Activated CD4-positive, alpha-beta T cell treated with anti-CD3 and anti-CD28 coated beads for 1 hour (primary cell): Measurements from ENCODE around the gene SUSD1.
"Not testable (repeated sequence)": the region's sequence is repeated elsewhere in the genome, so short reads cannot be mapped to it uniquely, and the experiment has no call there.

Source experiments
- DNase-seq: peaks from one replicate; pipeline ENCODE4 v3.0.0-alpha.2; 2020

SUSD1 gene

GRCh38 chr9:112173489-112174221 lies 1.4 kb downstream of the SUSD1 start:
- DNase-seq, result no peak

DNA sequence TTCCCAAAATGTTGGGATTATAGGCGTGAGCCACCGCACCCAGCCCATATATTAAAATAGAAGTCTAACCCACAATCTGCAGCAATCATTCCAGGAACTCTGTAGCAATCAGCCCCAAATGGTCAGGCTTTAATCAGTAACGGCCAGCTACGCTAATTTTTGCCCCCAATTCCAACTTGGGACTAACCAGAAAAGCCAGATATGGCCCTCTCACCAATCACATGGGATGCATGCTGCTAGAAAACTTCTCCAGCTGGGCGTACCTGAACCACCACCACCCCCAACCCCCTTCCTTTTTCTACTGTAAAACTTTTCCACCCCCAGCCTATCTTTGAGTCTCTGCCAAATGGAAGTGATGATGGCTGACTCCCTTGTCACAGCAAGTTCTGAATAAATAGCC lies 4.1 kb downstream of the SUSD1 start:
- no peak for DNase-seq

DNA sequence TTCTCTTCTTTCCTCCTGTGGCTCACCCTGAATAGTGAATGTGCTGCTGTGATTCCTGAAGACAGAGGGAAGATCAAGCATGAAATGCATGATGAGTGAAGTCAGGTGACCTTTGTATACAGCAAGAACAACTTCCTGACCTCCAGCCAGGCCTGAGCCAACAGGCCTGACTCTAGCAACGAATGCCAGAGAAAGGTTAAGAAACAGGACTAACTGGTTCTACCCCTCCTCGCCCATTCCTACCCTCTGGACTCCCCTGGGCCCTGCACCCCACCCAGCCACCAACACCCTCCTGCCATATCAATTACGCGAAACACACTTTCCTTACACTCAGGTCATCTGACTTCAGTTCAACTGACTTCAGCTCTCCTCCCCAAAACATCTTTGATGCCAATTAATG lies 4.9 kb downstream of the SUSD1 start:
- DNase-seq, result no peak

DNA sequence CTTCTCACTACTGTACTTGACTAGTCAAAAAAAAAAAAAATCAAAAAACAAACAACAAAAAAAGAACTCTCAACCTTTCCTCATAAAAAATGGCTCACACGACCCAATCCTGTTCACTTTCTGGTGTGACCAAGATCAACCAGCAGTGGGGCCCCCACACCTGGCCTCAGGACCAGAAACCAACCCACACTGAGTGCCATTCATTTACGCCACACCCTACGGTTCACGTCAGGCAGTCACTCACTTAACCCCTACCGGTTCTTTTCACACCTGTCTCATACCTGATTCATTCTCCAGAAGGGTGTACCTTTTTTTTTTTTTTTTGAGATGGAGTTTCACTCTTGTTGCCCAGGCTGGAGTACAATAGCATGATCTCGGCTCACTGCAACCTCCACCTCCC lies 5.7 kb downstream of the SUSD1 start:
- DNase-seq, result no peak

- DNase-seq, result no peak
Observed at GRCh38 chr9:112168197-112168596, 6.9 kb downstream of the SUSD1 start.

DNA sequence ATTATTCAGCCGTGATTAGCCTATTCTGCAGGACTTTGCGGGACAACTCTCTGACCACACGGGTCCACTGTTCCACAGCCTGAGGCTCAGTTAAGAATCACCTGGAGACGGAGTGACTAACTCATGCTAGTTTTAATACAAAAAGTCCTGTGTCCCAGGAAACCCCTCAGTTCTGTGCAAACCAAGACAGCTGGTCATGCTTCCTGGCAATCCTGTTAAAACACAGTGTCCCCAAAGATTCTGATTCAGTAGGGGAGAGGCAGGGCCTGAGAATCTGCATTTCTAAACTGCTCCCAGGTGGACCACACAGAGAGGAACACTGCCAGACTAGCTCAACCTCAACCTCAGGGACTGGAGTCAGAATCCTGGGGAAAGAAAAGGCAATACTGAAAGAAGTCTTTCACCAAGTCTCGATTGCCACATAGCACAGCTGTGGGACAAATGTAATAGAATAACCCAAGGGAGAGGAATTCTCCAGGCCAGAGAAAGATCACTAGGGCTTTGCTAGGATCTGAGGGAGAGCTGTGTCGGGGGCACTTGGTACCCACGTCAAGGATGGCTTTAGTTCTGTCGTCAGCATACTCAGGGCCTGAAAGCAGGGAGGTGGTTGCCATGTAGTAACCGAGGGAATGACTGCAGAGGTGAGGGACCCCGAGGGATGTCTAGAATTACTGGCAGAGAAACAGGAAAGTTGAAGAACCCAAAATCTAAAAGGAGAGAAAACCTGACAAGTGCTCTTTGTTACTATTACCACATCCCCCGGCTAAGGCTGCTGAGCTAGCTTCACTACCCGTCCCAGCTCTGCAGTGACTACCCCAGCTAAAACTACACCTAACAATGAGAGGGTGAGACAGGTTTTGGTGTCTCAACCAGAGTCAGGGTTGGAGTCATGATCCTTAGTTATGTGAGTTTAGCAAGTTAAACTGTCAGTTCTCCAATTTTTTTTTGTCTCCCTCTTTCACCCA lies 8.6 kb downstream of the SUSD1 start:
- DNase-seq, result no peak

DNA sequence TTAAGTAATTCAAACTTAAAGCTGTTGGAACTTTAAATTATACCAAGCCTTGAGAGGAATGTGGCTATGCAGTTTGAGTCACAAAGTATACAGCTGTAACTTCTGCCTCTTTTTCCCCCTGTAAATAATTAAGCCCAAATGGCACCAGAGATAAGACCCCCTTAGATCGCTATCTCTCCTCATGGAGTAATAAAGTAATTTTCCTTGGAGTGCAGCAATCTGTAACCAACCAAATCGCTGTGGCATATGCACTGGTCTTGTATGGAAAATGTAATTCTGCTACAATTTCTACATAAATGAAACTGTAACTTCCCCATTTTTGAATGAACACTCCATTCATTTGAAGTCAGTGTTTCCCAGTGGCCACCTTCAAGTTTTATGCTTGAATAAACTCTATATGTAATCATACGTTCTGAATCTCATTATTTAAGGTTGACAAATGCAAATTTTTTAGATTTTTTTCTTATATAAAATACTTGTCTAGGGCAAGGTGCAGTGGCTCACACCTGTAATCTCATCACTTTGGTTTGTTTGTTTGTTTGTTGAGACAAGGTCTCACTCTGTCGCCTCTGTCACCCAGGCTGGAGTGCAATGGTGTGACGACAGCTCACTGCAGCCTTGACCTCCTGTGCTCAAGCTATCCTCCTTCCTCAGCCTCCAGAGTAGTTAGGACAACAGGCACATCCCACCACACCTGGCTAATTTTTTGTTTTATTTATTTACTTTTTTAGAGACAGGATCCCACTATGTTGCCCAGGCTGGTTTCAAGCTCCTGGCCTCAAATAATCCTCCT lies 12.3 kb downstream of the SUSD1 start:
- DNase-seq, result no peak

DNA sequence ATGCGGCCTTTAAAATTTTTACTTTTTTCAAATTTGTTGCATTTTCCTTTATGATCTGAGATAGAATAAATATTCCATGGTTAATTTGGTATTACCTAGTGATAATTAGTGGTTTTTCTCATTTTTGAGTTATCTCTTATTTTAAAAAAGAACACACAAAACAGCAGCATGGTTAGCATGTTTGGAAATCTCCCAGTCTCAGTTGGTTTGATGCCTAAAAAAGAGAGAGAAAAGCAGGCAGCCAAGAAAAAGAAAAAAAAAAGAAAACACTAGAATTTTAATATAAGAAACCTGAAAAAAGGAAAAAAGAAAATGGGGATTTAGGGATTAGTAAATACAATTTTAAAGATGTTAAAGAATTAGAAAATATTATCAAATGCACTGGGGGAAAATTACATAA lies 15.3 kb downstream of the SUSD1 start:
- no peak for DNase-seq

DNA sequence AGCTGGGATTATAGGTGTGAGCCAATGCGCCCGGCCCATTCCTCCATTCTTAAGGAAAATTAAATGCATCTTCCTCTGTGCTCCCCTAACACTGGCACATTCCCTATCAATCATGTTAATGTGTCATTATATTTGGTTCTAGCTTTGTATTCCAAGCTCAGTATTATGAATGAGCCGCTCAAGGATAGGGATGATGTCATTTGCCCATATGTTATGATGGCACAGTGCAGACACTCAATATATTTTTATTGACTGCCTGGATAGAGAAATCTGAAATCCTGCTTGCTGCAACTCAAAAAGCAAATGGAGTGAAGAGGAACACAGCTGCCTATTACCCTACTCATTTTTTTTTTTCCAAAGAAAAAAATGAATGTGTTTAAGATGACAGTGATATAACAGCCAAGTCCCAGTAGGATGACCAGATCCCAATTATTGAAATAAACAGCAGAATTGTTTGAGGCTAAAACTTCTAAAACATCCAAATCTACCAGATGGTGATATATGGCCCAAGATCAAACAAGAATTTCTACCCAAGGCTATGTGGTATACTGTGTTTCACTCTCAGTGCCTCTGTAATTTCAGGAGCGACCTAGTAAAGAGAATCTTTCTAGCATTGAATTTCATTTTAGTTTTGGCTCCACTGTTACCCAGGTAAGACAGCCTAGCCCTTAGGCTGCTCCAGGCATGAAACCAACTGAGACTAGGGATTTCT lies 16.3 kb downstream of the SUSD1 start:
- DNase-seq, result no peak

- DNase-seq, result no peak
Observed at GRCh38 chr9:112157961-112158360, 17.1 kb downstream of the SUSD1 start.

- no peak for DNase-seq
Observed at GRCh38 chr9:112157087-112157486, 18.0 kb downstream of the SUSD1 start.

DNA sequence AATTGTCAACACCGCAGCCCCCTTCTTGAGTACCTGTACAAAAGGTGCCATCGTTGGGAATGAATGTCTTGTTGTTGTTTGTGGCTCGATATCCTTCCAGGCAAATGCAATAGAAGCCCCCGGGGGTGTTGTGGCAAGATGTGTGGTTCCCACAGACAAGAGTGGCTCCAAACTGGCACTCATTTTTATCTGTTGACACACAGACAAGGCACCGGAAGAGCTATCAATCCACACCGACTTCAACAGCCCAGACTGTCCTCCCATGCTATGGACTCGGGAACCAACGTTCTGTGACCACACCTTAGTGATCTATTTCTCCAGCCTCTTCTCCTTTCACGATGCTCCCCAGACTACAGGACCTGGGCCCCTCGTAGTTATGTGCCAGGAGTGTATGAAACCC lies 25.9 kb downstream of the SUSD1 start:
- no peak for DNase-seq

- no peak for DNase-seq
Observed at GRCh38 chr9:112145886-112146285, 29.2 kb downstream of the SUSD1 start.

DNA sequence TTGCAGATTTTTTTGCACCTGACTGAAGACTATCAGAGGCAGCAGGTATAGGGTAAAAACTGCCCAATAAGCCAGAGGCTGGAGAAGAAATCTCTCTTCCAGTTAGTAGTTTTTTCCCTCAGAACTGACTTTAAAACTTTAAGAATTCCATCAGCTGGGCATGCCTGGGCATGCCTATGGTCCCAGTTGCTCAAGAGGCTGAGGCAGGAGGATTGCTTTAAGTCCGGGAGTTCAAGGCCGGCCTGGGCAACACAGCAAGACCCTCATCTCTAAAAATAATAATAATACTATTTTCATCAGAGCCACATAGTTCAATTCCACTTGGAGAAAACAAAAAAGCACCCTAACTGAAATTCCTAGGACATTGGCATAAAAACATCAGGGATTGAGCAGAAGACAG lies 30.3 kb downstream of the SUSD1 start:
- no peak for DNase-seq

GRCh38 chr9:112142420-112142819 lies 32.7 kb downstream of the SUSD1 start:
- no peak for DNase-seq

- DNase-seq, result no peak
Observed at GRCh38 chr9:112140936-112141335, 34.2 kb downstream of the SUSD1 start.

GRCh38 chr9:112137066-112137465 lies 38.0 kb downstream of the SUSD1 start:
- no peak for DNase-seq

DNA sequence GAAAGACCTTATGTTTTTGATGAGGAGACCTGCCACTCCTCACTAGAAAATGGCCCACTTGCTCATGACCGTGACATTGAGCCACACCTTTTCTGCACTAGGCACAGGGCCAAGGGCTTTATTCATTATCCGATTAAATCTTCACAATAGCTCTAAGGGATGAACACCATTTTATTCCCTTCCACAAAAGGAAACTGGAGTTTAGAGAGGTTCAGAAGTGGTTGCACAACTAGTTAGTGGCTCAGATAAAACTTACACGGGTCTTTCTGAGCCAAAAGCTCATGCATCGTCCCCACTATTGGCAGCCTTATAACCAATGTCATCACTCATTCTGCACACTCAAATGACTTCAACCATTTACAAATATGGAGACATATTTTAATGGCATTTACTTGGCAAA lies 39.4 kb downstream of the SUSD1 start:
- no peak for DNase-seq

GRCh38 chr9:112133806-112134205 lies 41.3 kb downstream of the SUSD1 start:
- not testable (repeated sequence) for DNase-seq

DNA sequence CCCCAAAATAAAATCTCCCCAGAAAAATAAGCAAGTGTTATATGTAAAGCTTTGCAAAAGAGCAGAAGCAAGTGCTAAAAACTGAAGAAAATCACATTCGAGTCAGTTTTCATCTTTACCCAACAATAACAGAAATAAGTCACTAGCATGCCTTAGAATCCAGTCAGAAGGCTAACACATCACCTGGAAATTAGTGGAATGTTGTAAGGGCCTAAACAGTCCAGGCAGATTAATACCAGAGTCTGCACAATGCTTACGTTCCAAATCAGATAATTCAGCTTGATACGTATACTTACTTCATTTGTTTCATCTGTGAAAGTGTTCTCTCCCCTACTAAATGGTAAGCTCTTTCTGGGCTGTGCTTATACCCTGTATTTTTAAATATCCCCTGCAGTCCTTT lies 42.7 kb downstream of the SUSD1 start:
- DNase-seq, result no peak

DNA sequence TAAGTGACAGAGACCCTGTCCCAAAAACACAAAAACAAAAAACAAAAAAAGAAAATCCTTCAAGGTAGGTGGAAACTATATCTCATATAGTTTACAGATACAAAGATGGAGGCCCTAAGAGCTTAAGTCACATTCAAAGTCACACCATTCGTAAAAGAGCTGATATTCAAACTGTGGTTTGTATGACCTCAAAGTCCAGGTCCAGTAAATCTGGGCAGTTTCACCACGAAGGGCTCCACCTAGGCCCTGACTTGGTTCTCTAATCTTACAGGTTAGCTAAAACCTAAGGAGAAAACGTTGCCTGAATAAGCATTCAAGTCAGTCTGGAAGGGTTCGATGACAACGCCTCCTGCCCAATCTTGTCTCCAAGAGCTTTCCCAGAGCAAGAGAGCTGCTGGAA lies 44.1 kb downstream of the SUSD1 start:
- DNase-seq, result no peak

DNA sequence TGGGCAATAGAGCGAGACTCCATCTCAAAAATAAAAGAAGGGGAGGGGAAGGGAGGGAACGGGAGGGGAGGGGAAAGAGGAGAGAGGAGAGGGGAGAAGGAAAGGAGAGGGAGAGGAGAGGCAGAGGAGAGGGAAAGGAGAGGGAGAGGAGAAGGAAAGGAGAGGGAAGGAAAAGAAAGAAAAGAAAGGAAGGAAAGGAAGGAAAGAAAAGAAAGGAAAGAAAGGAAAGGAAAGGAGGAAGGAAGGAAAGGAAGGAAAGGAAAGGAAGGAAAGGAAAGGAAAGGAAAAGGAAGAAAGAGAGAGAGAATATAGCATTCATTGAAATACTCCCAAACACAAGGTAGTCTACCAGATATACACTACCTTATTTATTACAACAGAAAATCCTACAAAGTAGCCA lies 44.8 kb downstream of the SUSD1 start:
- DNase-seq, result no peak

- DNase-seq, result no peak
Observed at GRCh38 chr9:112129246-112129645, 45.9 kb downstream of the SUSD1 start.
